Common myeloid progenitor, CD34-positive (primary cell): ENCODE measurements around the gene SCLY.

Experiments used
- CTCF ChIA-PET: fragments of 350-600 bp; sonication (Branson Sonifier 250); formaldehyde crosslinking; loops from one replicate; lab custom pipeline; 2021; ENCODE audit warnings: antibody characterized with exemption; lab: Charles Lee
- POLR2A ChIA-PET: fragments of 350-600 bp; sonication (Branson Sonifier 250); formaldehyde crosslinking; loops from one replicate; lab custom pipeline; 2021; ENCODE audit warnings: antibody characterized with exemption; lab: Charles Lee
- DNase-seq, 3 donors: peaks; one replicate each; pipeline versions ENCODE4 v3.0.0 to v3.0.0-alpha.2; 2013
- H3K27ac ChIP-seq, 2 experiments: 1 replicate in 1 of 2; 2 replicates in 1 of 2; pipeline ENCODE4 v1.7.0; 2013; ENCODE audit warnings: inconsistent platforms in 2 of 2, low read length in 2 of 2, mild to moderate bottlenecking in 2 of 2, low read depth in 1 of 2, moderate library complexity in 1 of 2; ENCODE audit not compliant: severe bottlenecking in 2 of 2, insufficient read depth in 1 of 2, poor library complexity in 1 of 2
- H3K27me3 ChIP-seq, 5 experiments: replicated peaks in 2 of 5; 1 replicate in 3 of 5; 2 replicates in 2 of 5; pipeline versions ENCODE4 v1.6.1 to v1.7.0; 2013; ENCODE audit warnings: low read length in 4 of 5, mild to moderate bottlenecking in 2 of 5, moderate library complexity in 2 of 5, inconsistent platforms in 1 of 5; ENCODE audit not compliant: insufficient read depth in 5 of 5, control insufficient read depth in 4 of 5
- H3K36me3 ChIP-seq, 4 experiments: 1 replicate in 2 of 4; 2 replicates in 2 of 4; pipeline versions ENCODE4 v1.6.1 to v1.7.0; 2013; ENCODE audit warnings: low read length in 3 of 4, control low read depth in 1 of 4, mild to moderate bottlenecking in 1 of 4; ENCODE audit not compliant: control insufficient read depth in 4 of 4, insufficient read depth in 4 of 4
- H3K4me1 ChIP-seq, 4 experiments: 1 replicate in 3 of 4; 2 replicates in 1 of 4; pipeline versions ENCODE4 v1.6.1 to v1.7.1; 2013; ENCODE audit warnings: low read length in 3 of 4, mild to moderate bottlenecking in 3 of 4, control low read depth in 1 of 4, inconsistent platforms in 1 of 4, moderate library complexity in 1 of 4; ENCODE audit not compliant: control insufficient read depth in 4 of 4, insufficient read depth in 4 of 4; ENCODE audit errors: control extremely low read depth in 1 of 4
- H3K4me3 ChIP-seq, 7 experiments: 1 replicate in 4 of 7; 2 replicates in 3 of 7; pipeline versions ENCODE4 v1.5.1 to v1.7.0; 2013; ENCODE audit warnings: mild to moderate bottlenecking in 7 of 7, low read length in 6 of 7, moderate library complexity in 6 of 7, inconsistent platforms in 2 of 7, low read depth in 2 of 7, control low read depth in 1 of 7; ENCODE audit not compliant: insufficient read depth in 4 of 7, control insufficient read depth in 1 of 7; ENCODE audit errors: extremely low read depth in 1 of 7
- H3K9me3 ChIP-seq, 5 experiments: 1 replicate in 4 of 5; 2 replicates in 1 of 5; pipeline versions ENCODE4 v1.6.1 to v1.7.1; 2013; ENCODE audit warnings: low read length in 4 of 5, mild to moderate bottlenecking in 2 of 5, inconsistent platforms in 1 of 5, low read depth in 1 of 5, moderate library complexity in 1 of 5; ENCODE audit not compliant: control insufficient read depth in 4 of 5, insufficient read depth in 2 of 5; ENCODE audit errors: control extremely low read depth in 1 of 5
- WGBS: methylation state at CpG from one replicate; pipeline ENCODE4 v1.1.5; 2013; ENCODE audit not compliant: insufficient coverage; 5-methylcytosine and 5-hydroxymethylcytosine counted together

Gene SCLY

GRCh38 chr2:238137885-238138284 lies 77.1 kb downstream of the SCLY start:
- Histone ChIP-seq H3K27me3 (no peaks in the 10 kb centered on the region), H3K27ac (no peak overlapping the region), H3K9me3 (no peaks in the 10 kb centered on the region), H3K4me3 (no peak overlapping the region), H3K36me3 (no peaks in the 10 kb centered on the region), H3K4me1 (peaks cover 0 to 20% (median 16%) of the 10 kb centered on the region in 4 experiments)
- ChIA-PET CTCF (interaction anchor here (0.9 to 1.8 kb wide), 5 partner anchors 9 to 54 kb away, joined by 3 to 4 read pairs (median 3); no protein-coding TSS in a partner anchor), POLR2A (no interaction called here)
- 96% methylated on average over 13 of the region's 13 CpGs for WGBS
- DNase-seq = no peak

GRCh38 chr2:238138331-238139195 lies 77.8 kb downstream of the SCLY start, which contains the start of gene KLHL30:
KLHL30 (plus strand) TSS chr2:238138668; CDS start chr2:238140755, 2,087 bp downstream.
- Histone ChIP-seq H3K4me3 (no peak within 1 kb of the TSS), H3K27ac (no peak within 1 kb of the TSS), H3K4me1 (peaks cover 0 to 21% (median 17%) of the 10 kb centered on the region in 4 experiments), H3K27me3 (no peaks in the 10 kb centered on the region), H3K9me3 (no peaks in the 10 kb centered on the region), H3K36me3 (no peaks in the 10 kb centered on the region)
- no peak for DNase-seq
- 85% methylated on average over 14 of the region's 22 CpGs for WGBS
- ChIA-PET CTCF (interaction anchor here (0.9 to 2.1 kb wide), 5 partner anchors 10 to 54 kb away, joined by 3 to 7 read pairs (median 3); no protein-coding TSS in a partner anchor), POLR2A (no interaction called here)

- CTCF ChIA-PET = interaction anchor here (1.3 to 2.1 kb wide), 2 partner anchors 11 to 15 kb away, joined by 3 to 7 read pairs; no protein-coding TSS in a partner anchor
Measured at GRCh38 chr2:238139196-238140039, 78.6 kb downstream of the SCLY start.

GRCh38 chr2:238140040-238140439 lies 79.2 kb downstream of the SCLY start:
- CTCF ChIA-PET = interaction anchor here (1.3 to 2.1 kb wide), 2 partner anchors 12 to 15 kb away, joined by 3 to 7 read pairs; no protein-coding TSS in a partner anchor

More at GRCh38 chr2:238139196-238140039, 78.6 kb downstream of the SCLY start:
- Histone ChIP-seq H3K27me3 (no peaks in the 10 kb centered on the region), H3K4me1 (peaks cover 0 to 25% (median 17%) of the 10 kb centered on the region in 4 experiments), H3K27ac (no peak overlapping the region), H3K4me3 (no peak overlapping the region), H3K9me3 (no peaks in the 10 kb centered on the region), H3K36me3 (no peaks in the 10 kb centered on the region)
- DNase-seq = no peak
- WGBS = 60% methylated on average over 52 of the region's 56 CpGs
- POLR2A ChIA-PET = no interaction called here

GRCh38 chr2:238140721-238141540 lies 80.1 kb downstream of the SCLY start:
- 95% methylated on average over 58 of the region's 60 CpGs for WGBS
- H3K36me3 ChIP-seq = no peaks in the 10 kb centered on the region
- DNase-seq = no peak
- no peak overlapping the region for H3K4me3 ChIP-seq
- H3K9me3 ChIP-seq = no peaks in the 10 kb centered on the region
- CTCF ChIA-PET = interaction anchor here (1.3 to 2.1 kb wide), 2 partner anchors 13 to 14 kb away, joined by 3 to 7 read pairs; no protein-coding TSS in a partner anchor
- H3K4me1 ChIP-seq = peaks cover 0 to 25% (median 17%) of the 10 kb centered on the region in 4 experiments
- H3K27me3 ChIP-seq = no peaks in the 10 kb centered on the region
- no peak overlapping the region for H3K27ac ChIP-seq
- POLR2A ChIA-PET = no interaction called here

More at GRCh38 chr2:238140040-238140439, 79.2 kb downstream of the SCLY start:
- WGBS = 93% methylated on average over 7 of the region's 7 CpGs
- no peak overlapping the region for H3K27ac ChIP-seq
- H3K27me3 ChIP-seq = no peaks in the 10 kb centered on the region
- POLR2A ChIA-PET = no interaction called here
- no peaks in the 10 kb centered on the region for H3K36me3 ChIP-seq
- DNase-seq = no peak
- H3K4me1 ChIP-seq = peaks cover 0 to 25% (median 17%) of the 10 kb centered on the region in 4 experiments
- no peak overlapping the region for H3K4me3 ChIP-seq
- H3K9me3 ChIP-seq = no peaks in the 10 kb centered on the region

GRCh38 chr2:238141541-238142318 lies 80.9 kb downstream of the SCLY start:
- Histone ChIP-seq H3K4me3 (no peak overlapping the region), H3K9me3 (no peaks in the 10 kb centered on the region), H3K4me1 (peaks cover 0 to 25% (median 17%) of the 10 kb centered on the region in 4 experiments), H3K36me3 (no peaks in the 10 kb centered on the region), H3K27me3 (no peaks in the 10 kb centered on the region), H3K27ac (no peak overlapping the region)
- WGBS = 62% methylated on average over 10 of the region's 10 CpGs
- peak in 2 of 3 donors; percentile 60 to 64 for DNase-seq
- POLR2A ChIA-PET = no interaction called here
- CTCF ChIA-PET = interaction anchor here (1.0 to 1.3 kb wide), 2 partner anchors 9 to 13 kb away, joined by 4 read pairs; no protein-coding TSS in a partner anchor
